ENCODE results near the gene RPL22L1.

- TF ChIP-seq CTCF (IDR thresholded peaks at IDR 0.05): no peak
- no peak for TF ChIP-seq POLR2A (IDR thresholded peaks at IDR 0.05)
Measured at GRCh38 chr3:170865209-170866094, 4.5 kb downstream of the RPL22L1 start.

All from Peyer's patch (tissue), 4 donors.